ENCODE results near the gene RTN4RL1.

The RTN4RL1 gene

GRCh38 chr17:1976000-1976682 lies 49.0 kb downstream of the RTN4RL1 start:
- no peak for DNase-seq

- DNase-seq: no peak
These were observed 49.6 kb downstream of the RTN4RL1 start for GRCh38 chr17:1975573-1975972.

DNA sequence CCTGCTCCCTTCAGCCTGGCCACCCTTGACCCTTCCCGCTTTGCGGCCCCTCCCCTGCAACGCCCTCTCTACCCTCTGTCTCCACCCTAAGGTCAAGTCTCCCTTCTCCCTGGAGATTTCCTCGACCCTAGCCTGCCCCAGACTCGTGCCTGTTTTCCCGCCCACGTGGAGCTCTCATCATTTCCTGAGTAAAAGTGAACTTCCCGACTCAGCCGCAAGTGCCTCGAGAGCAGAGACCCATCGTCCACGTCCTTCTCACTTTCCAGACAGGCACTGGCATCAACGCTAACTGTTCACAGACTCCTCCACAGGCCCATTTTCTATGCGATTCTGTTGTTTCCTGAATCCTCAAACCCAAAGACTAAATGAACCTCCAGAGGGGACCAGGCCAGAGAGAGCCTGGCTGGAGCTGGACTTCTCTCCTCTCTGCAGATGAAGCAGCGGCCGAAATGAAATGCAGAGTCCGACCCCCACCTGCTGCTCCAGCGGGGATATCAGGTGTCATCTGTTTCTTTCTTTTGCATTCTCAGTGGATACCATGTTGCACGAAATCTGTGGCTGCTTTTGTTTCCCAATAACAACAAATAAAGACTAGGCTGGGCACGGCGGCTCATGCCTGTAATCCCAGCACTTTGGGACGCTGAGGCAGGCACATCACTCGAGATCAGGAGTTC lies 52.5 kb downstream of the RTN4RL1 start:
- peak in 1 of 14 donors; percentile 2 for DNase-seq

GRCh38 chr17:1970843-1971384 lies 54.2 kb downstream of the RTN4RL1 start:
- no peak for DNase-seq

DNA sequence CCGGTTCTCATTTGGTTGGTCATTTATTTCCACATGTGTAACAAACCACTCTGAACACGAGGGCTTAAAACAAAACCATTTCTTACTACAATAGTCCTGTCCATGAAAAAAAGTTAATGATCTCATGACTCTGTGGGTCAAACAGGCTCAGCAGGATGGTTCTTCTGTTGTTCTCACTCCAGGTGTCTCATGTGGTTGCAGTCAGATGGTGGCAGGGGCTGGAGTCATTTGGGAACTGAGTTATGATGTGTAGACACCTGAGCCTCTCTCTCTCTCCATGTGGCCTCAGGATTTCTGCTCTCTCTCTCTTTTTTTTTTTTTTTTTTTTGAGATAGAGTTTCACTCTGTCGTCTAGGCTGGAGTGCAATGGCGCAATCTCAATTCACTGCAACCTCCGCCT lies 55.4 kb downstream of the RTN4RL1 start:
- no peak for DNase-seq

GRCh38 chr17:1967213-1967612 lies 57.9 kb downstream of the RTN4RL1 start:
- DNase-seq: no peak

- no peak for DNase-seq
These were observed 58.7 kb downstream of the RTN4RL1 start for GRCh38 chr17:1966274-1967086.

DNA sequence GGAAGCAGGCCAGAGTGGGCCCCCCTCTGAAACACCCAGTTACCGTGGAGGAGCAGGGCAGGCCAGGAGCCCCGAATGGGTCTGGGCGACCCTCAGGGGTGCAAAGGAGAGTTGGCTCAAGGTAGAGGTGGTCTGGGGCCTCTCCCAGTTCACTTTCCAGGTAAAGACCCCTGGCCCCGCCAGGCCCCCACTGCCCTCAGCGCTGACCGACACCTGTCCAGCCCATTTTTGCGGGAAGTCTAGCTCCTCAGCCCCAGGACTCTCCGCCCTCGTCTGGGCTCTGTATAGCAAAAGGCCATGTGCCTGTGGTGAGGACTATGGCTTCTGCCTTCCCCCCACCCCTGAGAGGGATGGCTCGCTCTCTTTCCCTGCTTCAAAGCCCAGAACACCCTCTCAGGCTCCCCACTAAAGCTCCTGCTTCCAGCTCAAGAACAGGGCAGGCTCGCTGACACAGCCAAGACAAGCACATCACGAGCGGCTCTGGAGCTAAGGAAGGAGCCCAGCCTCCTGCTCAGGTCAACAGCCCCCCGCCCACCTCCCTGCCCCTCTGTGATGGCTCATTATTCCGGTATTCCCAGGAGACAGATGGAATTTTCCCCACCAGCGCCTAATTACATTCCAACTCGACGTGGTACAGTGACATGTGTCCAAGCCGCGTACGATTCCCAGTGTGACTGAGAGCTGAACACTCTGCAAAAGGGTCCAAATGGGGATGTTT lies 59.4 kb downstream of the RTN4RL1 start:
- DNase-seq: no peak

GRCh38 chr17:1963250-1963649 lies 61.9 kb downstream of the RTN4RL1 start:
- no peak for DNase-seq

GRCh38 chr17:1961189-1961588 lies 63.9 kb downstream of the RTN4RL1 start:
- DNase-seq: no peak

DNA sequence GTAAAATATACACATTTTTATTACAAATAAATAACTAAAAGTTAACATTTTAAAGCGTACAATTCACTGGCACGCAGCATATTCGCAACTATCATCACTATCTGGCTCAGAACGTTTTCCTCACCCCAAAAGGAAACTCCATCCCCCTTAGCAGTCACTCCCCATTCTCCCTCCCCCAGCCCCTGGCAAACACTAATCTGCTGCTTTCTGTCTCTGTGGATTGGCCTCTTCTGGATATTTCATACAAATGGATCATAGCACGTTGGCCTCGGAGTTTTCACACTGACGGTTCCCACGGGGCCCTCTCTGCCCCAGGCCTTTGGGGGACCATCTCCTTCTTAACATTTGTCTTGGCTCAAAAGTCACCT lies 64.6 kb downstream of the RTN4RL1 start:
- DNase-seq: no peak

DNA sequence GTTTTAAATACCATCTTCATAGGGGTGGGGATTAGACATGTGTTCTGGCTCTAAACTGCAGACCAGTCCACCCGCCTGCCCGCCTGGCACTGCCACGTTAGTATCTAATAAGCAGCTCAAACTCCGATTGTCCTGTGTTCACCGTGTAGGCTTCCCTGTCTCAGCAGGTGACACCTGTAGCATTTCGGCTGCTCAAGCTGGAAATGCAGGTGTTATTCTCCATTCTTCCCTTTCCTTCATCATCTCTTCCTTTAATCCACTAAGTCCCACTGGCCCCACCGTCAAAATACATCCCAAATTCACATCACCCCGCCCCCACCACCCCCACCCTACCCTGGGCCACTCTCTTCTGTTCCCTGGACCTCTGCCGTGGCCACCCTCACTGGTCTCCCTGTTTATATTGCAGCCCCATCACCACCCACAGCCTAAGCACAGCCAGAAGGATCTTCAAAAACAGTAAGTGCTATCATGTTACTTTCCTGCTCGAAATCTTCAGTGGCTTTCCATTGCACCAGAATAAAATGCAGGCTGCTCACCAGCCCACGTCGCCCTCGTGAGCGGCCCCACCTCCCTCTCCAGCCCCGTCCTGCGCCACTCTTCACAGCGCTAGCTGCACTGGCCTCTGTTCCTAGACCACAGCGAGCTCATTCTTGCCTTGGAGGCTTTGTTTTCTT lies 65.1 kb downstream of the RTN4RL1 start:
- no peak for DNase-seq

DNA sequence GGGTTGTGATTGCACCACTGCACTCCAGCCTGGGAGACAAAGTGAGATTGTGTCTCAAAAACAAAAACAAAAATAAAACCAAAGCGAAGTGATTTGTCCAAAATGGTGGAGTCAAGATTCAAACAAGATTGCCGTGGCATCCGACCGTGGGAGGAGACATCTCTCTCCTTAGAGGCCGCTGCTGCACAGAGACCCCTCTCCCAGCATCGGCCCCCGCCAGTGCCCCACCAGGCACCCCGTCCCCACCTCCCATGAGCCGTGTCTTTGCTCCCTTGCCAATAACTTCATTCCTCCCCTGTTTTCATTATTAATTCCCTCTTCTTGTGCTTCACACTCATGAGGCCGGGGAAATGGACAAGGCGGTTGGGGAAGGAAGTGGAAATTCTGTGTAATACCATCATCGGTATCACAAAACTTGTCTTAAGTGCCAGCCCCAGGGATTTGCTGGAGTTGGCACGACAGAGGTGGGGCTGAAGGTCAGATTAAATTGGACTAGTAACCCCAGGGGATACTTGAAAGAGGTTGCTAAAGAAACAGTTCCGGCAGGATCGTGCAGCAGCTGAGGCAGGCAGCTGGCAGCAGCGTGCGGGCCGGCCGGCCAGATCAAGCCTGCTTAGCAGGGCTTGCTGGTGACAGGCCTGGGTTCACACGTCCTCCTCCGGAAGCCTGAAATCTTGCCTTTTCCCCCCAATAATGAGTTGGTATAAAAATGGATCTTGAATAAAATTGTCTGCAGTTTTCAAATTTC lies 66.8 kb downstream of the RTN4RL1 start:
- no peak for DNase-seq

GRCh38 chr17:1957037-1957436 lies 68.1 kb downstream of the RTN4RL1 start:
- no peak for DNase-seq

- DNase-seq: no peak
These were observed 69.0 kb downstream of the RTN4RL1 start for GRCh38 chr17:1956134-1956533.

DNA sequence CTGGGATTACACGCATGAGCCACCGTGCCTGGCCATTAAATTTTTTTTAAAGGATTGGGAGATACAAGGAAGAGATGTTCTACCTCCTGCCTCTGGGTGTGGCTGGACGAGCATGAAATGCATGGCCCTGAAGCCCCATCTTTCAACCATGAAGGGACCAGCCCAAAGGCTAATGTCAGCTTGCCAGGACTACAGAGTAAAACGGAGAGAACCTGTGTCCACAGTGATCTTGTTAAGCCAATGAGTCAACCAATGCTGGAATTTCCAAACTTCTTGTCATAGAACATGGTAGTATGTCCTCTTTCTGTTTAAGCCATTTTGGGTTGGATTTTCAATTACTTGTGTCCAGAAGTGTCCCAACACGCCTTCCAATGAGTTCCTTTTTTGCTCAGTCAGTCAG lies 71.3 kb downstream of the RTN4RL1 start:
- no peak for DNase-seq

DNA sequence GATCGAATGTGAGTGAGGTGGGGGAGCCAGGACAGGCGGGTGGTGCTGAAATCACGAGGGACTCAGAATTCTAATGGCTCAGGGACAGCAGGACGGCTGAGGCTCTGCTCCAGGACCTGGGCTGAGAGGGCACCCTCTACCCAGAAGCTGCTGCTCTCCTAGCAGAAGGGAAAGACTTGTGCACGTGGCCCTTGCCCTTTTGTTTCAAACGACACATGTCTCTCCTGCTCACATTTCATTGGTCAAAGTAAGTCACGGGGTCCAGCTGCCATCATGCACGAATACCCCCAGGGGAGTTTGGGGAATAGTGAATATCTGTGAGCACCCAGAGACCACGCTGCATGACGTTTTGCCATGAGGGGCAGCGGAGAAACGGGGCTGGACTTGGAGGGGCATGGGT lies 73.2 kb downstream of the RTN4RL1 start:
- no peak for DNase-seq

DNA sequence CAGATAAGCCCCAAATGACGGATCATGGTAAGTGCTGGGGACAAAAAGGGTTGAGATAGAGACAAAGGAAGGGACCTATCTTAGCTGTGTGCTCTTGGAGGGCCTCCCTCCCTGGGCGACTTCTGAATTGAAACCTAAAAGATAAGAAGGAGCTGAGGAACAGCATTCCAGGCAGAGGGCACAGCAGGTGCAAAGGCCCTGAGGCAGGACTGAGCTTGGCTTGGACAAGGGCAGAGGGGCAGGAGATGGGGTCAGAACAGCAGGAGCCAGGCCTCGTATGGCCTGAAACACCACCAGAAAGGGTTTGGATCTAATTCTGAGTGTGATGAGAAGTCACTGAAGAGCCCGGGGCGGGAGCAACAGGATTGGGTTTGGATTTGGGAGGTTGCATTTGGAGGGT lies 75.4 kb downstream of the RTN4RL1 start:
- no peak for DNase-seq

DNA sequence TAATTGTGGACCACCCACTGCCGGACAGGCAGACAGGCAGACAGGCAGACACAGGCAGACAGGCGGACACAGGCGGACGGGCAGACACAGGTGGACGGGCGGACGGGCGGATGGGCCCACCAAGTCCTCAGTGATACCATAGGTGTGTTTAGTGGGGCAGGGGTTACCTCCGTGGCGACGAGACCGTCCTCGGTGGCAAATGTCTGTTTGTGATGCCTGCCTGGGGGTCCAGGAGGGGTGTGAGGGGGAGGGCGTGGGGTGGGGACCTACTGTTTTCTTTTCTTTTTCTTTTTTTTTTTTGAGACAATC lies 76.7 kb downstream of the RTN4RL1 start:
- no peak for DNase-seq

- DNase-seq: no peak
These were observed 77.2 kb downstream of the RTN4RL1 start for GRCh38 chr17:1947743-1948516.
